WERI-Rb-1 (cell line): Measurements from ENCODE around the gene MATR3.

Experiments
- DNase-seq: peaks from one replicate; pipeline ENCODE4 v3.0.0-alpha.2; 2020
- H3K27ac ChIP-seq: fragments of 250-450 bp; sonication (Bioruptor Pico); 2 replicates; pipeline ENCODE4 v1.5.1; 2020; ENCODE audit warnings: mild to moderate bottlenecking, moderate library complexity
- H3K27me3 ChIP-seq: fragments of 250-450 bp; sonication (Bioruptor Pico); 2 replicates; pipeline ENCODE4 v1.5.1; 2021; ENCODE audit warnings: mild to moderate bottlenecking, low read depth, moderate library complexity; ENCODE audit not compliant: insufficient read depth, severe bottlenecking
- H3K36me3 ChIP-seq: fragments of 250-450 bp; sonication (Bioruptor Pico); 2 replicates; pipeline ENCODE4 v1.5.1; 2020; ENCODE audit warnings: mild to moderate bottlenecking, moderate library complexity
- H3K4me3 ChIP-seq: 2 replicates; pipeline ENCODE4 v1.5.1; 2011; ENCODE audit warnings: low read depth, mild to moderate bottlenecking, control low read depth, low read length
- H3K9me3 ChIP-seq: fragments of 250-450 bp; sonication (Bioruptor Pico); 2 replicates; pipeline ENCODE4 v1.5.1; 2021; ENCODE audit warnings: mild to moderate bottlenecking, moderate library complexity; ENCODE audit not compliant: severe bottlenecking
- CTCF ChIP-seq: IDR thresholded peaks from 2 replicates; pipeline ENCODE4 v1.5.1; 2011; ENCODE audit warnings: low read depth, mild to moderate bottlenecking, control low read depth, inconsistent platforms, low read length

Gene MATR3

GRCh38 chr5:139378101-139378825 lies 84.7 kb downstream of the MATR3 start:
- DNase-seq = no peak
- Histone ChIP-seq H3K27me3 (no peaks in the 10 kb centered on the region), H3K36me3 (peaks cover 2% of the 10 kb centered on the region; the same call in 1 of the 2 replicates), H3K27ac (no peak overlapping the region), H3K4me3 (no peak overlapping the region), H3K9me3 (no peaks in the 10 kb centered on the region)
- TF ChIP-seq CTCF = no peak

- Histone ChIP-seq H3K36me3 (no peaks in the 10 kb centered on the region), H3K27me3 (no peaks in the 10 kb centered on the region), H3K27ac (no peak overlapping the region), H3K9me3 (no peaks in the 10 kb centered on the region), H3K4me3 (no peak overlapping the region)
- DNase-seq = no peak
- TF ChIP-seq CTCF = no peak
Observed at GRCh38 chr5:139378941-139379361, 85.4 kb downstream of the MATR3 start.

- Histone ChIP-seq H3K36me3 (no peaks in the 10 kb centered on the region), H3K9me3 (no peaks in the 10 kb centered on the region), H3K27me3 (no peaks in the 10 kb centered on the region), H3K27ac (no peak overlapping the region), H3K4me3 (no peak overlapping the region)
- no peak for DNase-seq
- no peak for TF ChIP-seq CTCF
Observed at GRCh38 chr5:139379626-139380449, 86.3 kb downstream of the MATR3 start.
